Stimulated activated CD4-positive, alpha-beta T cell treated with anti-CD3 and anti-CD28 coated beads, Interleukin-1b, Interleukin-23, amount 100 ng/mL, for 4 hours (primary cell): ENCODE measurements around the gene SCN8A.
A peak's percentile ranks its signal among the peaks of the same experiment; 100 is the strongest.
"Not testable (repeated sequence)": the region's sequence is repeated elsewhere in the genome, so short reads cannot be mapped to it uniquely, and the experiment has no call there.

Experiments
- DNase-seq, 2 donors: peaks; one replicate each; pipeline ENCODE4 v3.0.0-alpha.2; 2020; ENCODE audit warnings: low read depth in 2 of 2

The SCN8A gene

DNA sequence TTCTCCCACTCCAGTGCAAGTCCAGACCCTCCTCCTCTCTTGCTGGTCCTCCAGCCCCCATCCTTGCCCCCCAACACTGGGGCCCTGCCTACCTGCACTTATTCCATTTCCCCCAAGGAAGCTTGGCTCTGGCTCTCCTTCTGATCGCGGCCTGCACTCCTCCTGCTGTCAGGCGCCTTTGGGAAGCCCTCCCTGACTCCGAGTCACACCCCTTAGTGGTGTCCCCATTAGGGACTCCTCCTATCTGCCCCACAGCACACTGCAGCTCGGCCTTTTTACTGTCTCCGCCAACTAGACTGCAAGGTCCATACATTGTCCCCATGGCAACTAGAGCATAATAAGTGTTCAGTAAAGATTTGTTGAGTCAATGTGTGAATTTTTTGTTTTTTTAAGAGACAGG is 224.5 kb downstream of the SCN8A start:
- no peak for DNase-seq

DNA sequence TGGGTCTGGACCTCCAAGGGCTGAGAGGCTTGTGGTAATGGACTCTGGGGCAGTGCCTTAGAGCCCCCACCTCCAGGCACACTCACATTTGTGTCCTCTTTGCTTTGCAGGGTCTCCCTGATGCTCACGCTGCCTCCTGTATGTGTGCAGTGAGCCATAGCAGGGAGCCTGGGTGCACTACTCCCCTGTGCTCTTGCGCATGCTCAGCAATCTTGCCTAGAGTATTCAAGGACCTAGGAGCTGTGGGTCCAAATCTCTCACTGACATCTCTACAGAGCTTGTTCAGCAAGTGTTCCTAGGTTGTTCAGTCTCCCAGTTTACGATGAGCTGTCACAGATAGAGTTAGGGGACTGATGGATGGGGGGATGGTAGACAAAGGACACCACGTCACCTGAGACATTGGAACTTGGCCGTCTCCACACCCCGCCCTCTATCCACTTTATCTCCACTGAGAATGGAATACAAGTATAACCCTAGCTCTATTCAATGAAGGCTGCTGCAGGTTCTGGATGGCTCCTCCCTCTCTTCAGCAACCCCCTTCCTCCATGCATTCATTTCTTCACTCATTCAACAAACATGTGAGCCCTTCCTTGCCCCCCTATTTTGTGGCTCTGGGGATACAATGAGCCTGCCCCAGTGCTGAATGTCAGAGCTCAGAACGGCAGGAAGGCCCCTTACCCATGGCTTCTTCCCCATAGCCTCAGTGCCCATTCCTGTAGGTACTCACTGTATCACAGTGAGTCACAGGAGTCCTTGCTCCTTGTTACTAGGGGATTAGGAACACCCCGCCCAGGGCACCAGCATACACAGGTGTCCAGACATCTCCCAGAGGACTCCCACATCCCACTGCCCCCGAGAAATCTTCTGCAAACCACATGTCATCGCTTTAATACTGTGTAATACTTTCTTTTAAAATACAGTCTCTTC is 226.3 kb downstream of the SCN8A start:
- DNase-seq: no peak

GRCh38 chr12:51818086-51818485 is 227.1 kb downstream of the SCN8A start:
- no peak for DNase-seq

DNA sequence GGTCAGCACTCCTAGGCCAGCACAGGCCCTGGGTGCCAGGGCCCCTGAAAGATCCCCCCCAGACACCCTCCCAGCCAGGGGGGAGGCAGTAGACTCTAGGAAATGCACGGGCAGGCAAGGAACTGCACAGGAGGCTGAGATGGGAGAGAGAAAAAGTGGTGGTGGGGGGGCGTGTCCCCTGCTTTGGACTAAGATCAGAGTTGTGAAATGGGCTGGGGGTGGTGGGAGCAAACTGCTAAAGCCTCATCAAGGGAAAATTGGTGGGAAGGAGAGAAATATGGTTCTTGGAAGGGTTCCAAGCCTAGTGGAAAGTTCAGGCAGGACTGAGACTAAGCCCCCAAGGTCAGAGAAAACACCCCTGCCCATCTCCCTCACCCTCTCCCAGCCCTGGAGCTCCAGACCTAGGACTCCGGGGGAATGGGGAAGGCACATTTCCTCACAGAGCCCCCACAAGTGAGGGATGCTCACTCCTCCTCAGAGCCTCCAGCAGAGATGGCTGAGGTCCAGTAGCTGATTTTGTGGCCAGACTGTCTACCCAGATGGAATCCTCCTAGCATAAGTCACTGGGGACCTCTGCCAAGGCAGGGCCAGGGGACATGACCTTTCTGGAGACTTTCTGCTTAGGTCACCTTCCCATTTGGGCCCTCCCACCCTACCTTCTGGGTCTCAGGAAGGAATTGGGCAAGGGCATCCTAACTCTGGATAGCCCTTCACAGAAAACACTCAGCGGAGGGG is 227.7 kb downstream of the SCN8A start:
- DNase-seq: no peak

DNA sequence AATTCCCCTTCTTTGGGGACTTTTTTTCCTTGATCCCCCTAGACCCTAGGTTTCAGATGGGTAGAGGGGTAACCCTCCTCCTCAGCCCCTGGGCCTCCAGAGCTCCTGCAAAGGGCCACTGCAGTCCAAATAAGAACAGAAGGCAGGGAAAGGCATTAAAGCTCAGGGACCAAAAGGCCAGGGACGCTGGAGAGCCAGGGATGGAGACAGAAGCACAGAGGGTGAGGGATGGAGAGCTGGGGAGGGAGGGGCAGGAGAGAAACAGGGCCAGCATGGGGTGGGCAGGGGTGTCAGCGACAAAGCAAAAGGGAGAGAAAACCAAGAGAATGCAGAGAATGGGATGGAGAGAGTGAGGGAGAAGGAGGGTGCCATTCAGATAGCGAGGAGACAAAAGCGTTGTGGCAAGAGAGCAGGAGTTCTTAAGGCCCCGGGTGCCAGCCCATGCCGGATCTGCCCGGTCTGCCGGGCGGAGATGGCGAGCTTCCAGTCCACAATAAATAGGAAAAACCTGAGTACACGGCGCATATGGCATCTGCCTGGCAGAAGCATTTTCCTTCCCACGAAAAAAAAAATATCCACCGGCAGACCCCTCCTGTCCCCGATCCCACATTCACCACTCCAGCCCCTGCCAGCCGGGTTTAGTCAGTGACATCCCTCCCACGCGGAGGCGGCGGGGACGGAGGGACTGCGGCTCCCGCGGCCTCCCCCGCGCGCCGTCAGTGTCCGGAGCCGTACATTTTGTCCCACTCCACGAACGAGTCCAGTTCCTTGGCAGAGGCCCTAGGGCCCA is 228.9 kb downstream of the SCN8A start:
- DNase-seq: peak in 1 of 2 donors; percentile 4

DNA sequence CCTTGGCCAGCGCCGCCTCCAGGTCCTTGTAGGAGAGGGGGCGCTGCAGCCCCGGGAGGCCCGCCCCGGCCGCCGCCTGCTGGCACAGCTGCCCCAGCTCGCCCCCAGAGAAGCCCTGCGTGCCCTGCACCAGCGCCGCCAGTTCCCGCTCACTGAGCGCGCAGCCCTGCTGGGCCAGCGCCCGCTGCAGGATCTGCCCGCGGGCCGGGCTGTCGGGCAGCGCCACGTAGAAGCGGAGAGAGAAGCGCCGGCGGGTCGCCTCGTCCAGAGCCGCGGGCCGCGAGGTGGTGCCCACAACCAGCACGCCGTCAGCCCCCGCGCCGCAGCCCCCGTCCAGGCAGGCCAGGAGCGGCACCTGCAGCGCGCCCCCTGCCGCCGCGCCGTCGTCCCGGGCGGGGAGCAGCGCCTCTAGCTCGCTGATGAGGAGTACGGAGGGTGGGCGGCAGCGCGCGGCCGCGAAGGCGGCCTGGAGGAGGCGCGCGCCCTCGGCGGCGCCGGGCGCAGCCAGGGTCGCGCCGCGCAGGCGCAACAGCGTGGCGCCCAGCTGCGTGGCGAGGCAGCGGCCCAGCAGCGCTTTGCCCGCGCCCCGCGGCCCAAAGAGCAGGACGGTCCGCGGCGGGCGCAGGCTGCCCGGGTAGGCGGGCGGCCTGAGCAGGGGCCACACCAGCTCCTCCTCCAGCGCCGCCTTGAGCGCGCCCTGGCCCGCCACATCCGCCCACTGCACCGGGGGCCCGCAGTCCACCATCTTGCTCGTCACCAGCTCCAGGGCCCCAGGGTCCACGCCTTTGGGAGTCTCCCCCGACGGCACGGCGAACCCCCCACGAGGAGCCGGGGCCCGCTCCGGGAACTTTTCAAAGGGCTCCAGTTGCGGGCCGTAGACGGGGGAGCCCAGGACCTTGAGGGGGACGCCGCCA is 229.8 kb downstream of the SCN8A start:
- DNase-seq: peak; percentile 71 to 85

GRCh38 chr12:51821440-51822260 is 230.6 kb downstream of the SCN8A start:
- peak; percentile 39 to 42 for DNase-seq

- DNase-seq: no peak
Measured at GRCh38 chr12:51822261-51822616, 231.2 kb downstream of the SCN8A start.

DNA sequence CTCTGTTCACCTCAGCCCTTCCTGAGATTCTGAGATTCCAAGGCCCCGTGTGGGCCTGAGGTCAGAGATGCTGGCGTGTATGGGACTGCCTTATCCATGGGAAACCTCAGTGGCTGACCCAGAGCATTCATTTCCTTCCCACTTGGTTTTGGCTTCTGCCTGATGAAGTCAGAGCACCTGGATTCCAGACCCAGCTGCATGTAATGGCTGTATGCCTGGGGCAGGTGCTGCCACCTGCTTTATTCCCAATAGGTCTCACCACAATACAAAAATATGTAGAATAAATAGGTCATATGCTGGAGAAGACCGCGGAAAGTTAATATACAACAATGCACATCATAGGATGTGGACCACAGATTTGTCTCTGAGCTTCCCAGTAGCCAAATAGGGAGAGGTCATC is 231.9 kb downstream of the SCN8A start:
- DNase-seq: no peak

- DNase-seq: peak in 1 of 2 donors; percentile 8
Measured at GRCh38 chr12:51823875-51824565, 233.0 kb downstream of the SCN8A start.

DNA sequence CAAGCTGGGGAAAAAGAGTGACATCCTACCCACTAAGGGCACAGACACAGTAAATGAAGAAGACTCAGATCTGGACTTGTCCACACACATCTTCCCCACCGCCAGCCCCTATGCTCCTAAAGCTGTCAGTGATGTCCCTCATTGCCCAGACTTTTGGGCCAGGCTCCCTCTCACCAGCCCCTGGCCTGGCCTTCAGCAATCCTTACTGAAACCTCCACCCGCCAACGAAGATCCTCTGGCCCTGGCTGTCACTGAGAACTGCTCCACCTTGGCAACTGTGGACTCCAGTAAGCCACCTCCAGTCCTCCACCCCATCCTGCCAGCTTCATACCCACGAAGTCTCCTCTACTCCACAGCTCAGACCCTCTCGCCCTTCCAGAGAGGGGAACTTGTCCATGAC is 234.2 kb downstream of the SCN8A start:
- DNase-seq: no peak

DNA sequence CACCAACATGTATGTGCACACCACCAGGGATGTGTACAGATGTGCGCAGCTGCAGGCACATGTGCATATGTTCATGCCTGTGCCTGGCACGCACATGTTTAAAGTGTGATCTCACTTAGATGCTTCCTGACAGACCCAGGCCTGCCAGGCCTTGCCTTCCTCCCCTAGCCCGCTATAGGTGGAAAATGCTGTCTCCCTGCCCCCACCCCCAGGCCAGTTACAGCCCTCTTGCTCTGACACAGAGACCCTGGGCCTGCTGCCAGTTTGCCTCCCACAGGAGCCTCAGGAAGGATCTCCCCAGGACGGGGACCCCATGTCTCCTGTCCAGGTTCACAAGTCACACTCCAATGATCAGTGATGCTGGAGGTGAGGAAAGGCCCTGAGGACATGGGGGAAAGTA is 235.8 kb downstream of the SCN8A start:
- no peak for DNase-seq

GRCh38 chr12:51827925-51828818 is 237.1 kb downstream of the SCN8A start:
- DNase-seq: peak; percentile 36 to 46

DNA sequence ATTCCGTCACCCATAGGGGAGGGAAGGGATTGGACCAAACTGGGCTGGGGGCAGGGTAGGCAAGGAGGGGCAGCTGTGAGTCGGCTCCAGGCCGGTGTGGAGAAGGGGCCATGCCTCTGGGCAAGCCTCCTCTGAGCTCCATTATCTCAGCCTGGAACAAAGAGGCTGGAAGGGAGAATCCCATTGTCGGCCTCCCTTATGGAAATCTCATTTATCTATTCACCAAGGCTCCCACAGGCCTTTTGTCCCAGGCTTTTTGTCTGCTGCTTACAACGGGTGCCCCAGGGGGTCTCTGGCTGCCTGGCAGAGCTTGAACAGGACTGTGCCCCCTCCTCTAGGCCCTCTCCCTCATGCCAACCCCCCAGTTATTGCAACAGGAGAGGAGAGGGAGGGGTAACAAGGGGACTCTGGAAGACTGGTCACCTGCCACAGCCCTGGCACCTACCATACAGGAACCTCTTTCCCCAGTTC is 238.0 kb downstream of the SCN8A start:
- no peak for DNase-seq

- no peak for DNase-seq
Measured at GRCh38 chr12:51829641-51830040, 238.6 kb downstream of the SCN8A start.

- DNase-seq: not testable (repeated sequence)
Measured at GRCh38 chr12:51831817-51832216, 240.8 kb downstream of the SCN8A start.

GRCh38 chr12:51832354-51833107 is 241.5 kb downstream of the SCN8A start:
- no peak for DNase-seq
